Adrenal gland (tissue), 5 donors: ENCODE data around the gene RALGAPA2.

Source experiments
- POLR2A ChIP-seq, 2 donors: fragments of 450-650 bp; IDR thresholded peaks; one replicate each; pipeline ENCODE4 v1.6.1; 2017; ENCODE audit warnings: antibody characterized with exemption in 2 of 2, mild to moderate bottlenecking in 2 of 2, moderate library complexity in 1 of 2
- TF ChIP-seq, protein P1 (sequence below), 6 experiments: fragments of 450-650 bp in 4 of 6; fragments of 200-600 bp in 2 of 6; sonication (generic) in 1 of 6; IDR thresholded peaks; 1 replicate in 5 of 6; 2 replicates in 1 of 6; pipeline versions ENCODE4 v1.5.1 to v1.8.0; 2016 to 2021; ENCODE audit warnings: antibody characterized with exemption in 6 of 6, mild to moderate bottlenecking in 2 of 6, moderate library complexity in 1 of 6
- donor health status: DM: no; HTN: no; CAD: no.

DNA sequence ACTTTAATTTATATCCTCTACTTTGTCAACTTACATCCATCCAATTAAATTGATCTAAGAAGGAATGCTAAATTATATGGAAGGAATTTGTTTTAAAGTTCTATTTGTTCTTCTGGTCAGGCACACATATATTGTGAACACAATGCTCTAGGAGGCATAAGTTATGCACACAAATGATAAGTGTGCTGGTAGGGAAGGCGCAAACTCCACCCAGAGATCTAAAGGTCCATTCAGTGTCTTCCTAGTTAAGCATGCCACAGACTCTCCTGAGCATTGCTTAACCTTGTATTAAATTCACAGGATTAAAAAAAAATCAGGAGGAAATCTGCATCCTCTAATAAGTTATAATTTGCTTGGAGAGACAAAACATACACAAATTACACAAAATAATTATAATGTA is 127.3 kb downstream of the RALGAPA2 start:
- TF ChIP-seq, protein P1, sequence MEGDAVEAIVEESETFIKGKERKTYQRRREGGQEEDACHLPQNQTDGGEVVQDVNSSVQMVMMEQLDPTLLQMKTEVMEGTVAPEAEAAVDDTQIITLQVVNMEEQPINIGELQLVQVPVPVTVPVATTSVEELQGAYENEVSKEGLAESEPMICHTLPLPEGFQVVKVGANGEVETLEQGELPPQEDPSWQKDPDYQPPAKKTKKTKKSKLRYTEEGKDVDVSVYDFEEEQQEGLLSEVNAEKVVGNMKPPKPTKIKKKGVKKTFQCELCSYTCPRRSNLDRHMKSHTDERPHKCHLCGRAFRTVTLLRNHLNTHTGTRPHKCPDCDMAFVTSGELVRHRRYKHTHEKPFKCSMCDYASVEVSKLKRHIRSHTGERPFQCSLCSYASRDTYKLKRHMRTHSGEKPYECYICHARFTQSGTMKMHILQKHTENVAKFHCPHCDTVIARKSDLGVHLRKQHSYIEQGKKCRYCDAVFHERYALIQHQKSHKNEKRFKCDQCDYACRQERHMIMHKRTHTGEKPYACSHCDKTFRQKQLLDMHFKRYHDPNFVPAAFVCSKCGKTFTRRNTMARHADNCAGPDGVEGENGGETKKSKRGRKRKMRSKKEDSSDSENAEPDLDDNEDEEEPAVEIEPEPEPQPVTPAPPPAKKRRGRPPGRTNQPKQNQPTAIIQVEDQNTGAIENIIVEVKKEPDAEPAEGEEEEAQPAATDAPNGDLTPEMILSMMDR (IDR thresholded peaks at IDR 0.05) = no peak
- TF ChIP-seq POLR2A (IDR thresholded peaks at IDR 0.05) = no peak
